Uterus (tissue), 2 donors: ENCODE measurements around the gene CD4.

Experiments
- CTCF ChIP-seq, 4 experiments: fragments of 200-600 bp in 2 of 4; fragments of 450-650 bp in 2 of 4; sonication (generic) in 2 of 4; IDR thresholded peaks; one replicate each; pipeline ENCODE4 v1.5.1; 2016 to 2019; ENCODE audit warnings: antibody characterized with exemption in 4 of 4, mild to moderate bottlenecking in 2 of 4, moderate library complexity in 1 of 4
- POLR2A ChIP-seq, 2 donors: fragments of 450-650 bp; IDR thresholded peaks; one replicate each; pipeline ENCODE4 v1.6.1; 2016; ENCODE audit warnings: antibody characterized with exemption in 2 of 2, mild to moderate bottlenecking in 1 of 2, moderate library complexity in 1 of 2

- TF ChIP-seq CTCF (IDR thresholded peaks at IDR 0.05) = no peak
- no peak for TF ChIP-seq POLR2A (IDR thresholded peaks at IDR 0.05)
Observed at GRCh38 chr12:6784296-6784695, 5.0 kb upstream of the CD4 start.
